ENCODE results near the gene NR2E3. TPM values are rescaled to one million over a fixed set of nuclear protein-coding genes. Genes with fewer than 3 reads are reported as not detected.

The NR2E3 gene
- total RNA-seq, 3 donors from 2014 or later (not counting 1 experiment from before 2014, with no cell fraction given): not detected

DNA sequence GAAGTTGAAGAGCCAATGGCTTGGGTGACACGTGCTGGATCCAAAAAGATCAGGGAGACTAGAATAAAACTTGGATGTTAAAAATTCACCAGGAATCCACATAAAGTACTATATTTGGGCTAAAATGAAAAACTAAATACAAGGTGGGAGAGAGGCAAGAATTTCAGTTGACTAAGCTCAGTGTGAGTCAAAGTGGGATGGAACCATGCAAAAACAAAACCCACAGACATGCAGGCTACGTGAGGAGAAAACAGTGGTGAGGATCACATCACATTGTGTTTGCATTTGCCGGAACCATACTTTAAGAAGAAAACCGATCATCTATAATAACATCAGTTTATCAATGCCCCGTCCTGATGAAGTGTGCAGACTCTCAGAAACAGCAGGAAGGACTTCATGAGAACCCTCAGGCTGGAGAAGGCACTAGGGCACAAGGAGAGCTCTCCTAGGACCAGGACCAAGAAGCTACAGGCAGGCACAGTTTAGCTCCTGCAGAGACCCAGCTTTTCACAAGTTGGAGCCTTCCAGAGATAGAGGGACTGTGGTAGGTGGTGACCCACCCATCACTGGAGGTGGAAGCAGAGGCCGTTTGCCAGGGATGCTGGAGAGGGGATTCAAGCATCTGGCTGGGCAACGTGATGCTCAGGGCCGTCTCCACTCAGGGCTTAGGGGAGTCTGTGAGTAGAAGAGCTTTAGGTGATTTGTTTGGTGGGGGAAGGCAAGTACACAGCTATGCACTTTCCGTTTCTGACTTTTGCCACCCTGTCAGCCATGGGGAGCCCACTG, 29.0 kb upstream of the NR2E3 start:
- H3K4me3 Mint-ChIP-seq: no peak overlapping the region
- TF ChIP-seq CTCF (IDR thresholded peaks at IDR 0.05): no peak
- H3K4me3 ChIP-seq (ENCODE audit: low read length): no peak overlapping the region
- H3K36me3 Mint-ChIP-seq: no peaks in the 10 kb centered on the region
- ATAC-seq (no peak), DNase-seq (no peak)
- H3K27ac ChIP-seq (ENCODE audit: low read length): no peak overlapping the region
- WGBS (ENCODE audit: insufficient coverage): 80% methylated on average over 9 of the region's 9 CpGs
- no peaks in the 10 kb centered on the region for H3K36me3 ChIP-seq (ENCODE audit: control insufficient read depth, insufficient read depth, low read length)
- intact Hi-C loops (cut with micrococcal nuclease): no loop called here
- peaks cover 4 to 23% of the 10 kb centered on the region in 2 donors for H3K27me3 Mint-ChIP-seq (ENCODE audit: low read depth in 2 of 2)
- peaks cover 0 to 7% of the 10 kb centered on the region in 2 donors for H3K4me1 Mint-ChIP-seq
- no peaks in the 10 kb centered on the region for H3K27me3 ChIP-seq (ENCODE audit: control insufficient read depth, insufficient read depth, low read length)
- H3K4me1 ChIP-seq (ENCODE audit: control insufficient read depth, insufficient read depth, low read length): no peaks in the 10 kb centered on the region
- no peaks in the 10 kb centered on the region for H3K9me3 ChIP-seq (ENCODE audit: control insufficient read depth, insufficient read depth, low read length)
- no peak overlapping the region for H3K27ac Mint-ChIP-seq
- H3K9me3 Mint-ChIP-seq: no peaks in the 10 kb centered on the region

DNA sequence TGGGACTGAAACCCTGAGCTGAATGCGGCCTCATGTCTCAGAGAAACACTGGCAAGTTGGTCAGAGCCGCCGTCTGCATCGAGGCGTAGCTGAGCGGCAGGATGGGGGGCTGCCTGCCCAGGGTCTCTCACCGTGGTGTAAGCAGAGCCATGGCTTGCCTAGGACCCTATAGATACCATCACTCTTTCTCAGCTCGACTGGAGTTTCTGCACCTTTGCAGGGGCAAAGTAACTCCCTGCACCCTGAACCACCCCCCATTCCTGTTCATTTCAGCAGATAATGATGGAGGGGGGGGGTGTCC, 28.4 kb upstream of the NR2E3 start:
- H3K36me3 Mint-ChIP-seq: no peaks in the 10 kb centered on the region
- Histone ChIP-seq H3K4me3 (ENCODE audit: low read length) (no peak overlapping the region), H3K9me3 (ENCODE audit: control insufficient read depth, insufficient read depth, low read length) (no peaks in the 10 kb centered on the region), H3K27ac (ENCODE audit: low read length) (no peak overlapping the region), H3K36me3 (ENCODE audit: control insufficient read depth, insufficient read depth, low read length) (no peaks in the 10 kb centered on the region), H3K27me3 (ENCODE audit: control insufficient read depth, insufficient read depth, low read length) (no peaks in the 10 kb centered on the region), H3K4me1 (ENCODE audit: control insufficient read depth, insufficient read depth, low read length) (no peaks in the 10 kb centered on the region)
- DNase-seq (no peak), ATAC-seq (no peak)
- H3K9me3 Mint-ChIP-seq: no peaks in the 10 kb centered on the region
- intact Hi-C loops (cut with micrococcal nuclease): no loop called here
- WGBS (ENCODE audit: insufficient coverage): 90% methylated on average over 7 of the region's 8 CpGs
- TF ChIP-seq CTCF (IDR thresholded peaks at IDR 0.05): no peak
- peaks cover 0 to 7% of the 10 kb centered on the region in 2 donors for H3K4me1 Mint-ChIP-seq
- peaks cover 6 to 23% of the 10 kb centered on the region in 2 donors for H3K27me3 Mint-ChIP-seq (ENCODE audit: low read depth in 2 of 2)
- H3K27ac Mint-ChIP-seq: no peak overlapping the region
- H3K4me3 Mint-ChIP-seq: no peak overlapping the region

- 69% methylated on average over 9 of the region's 10 CpGs for WGBS (ENCODE audit: insufficient coverage)
- peaks cover 6 to 23% of the 10 kb centered on the region in 2 donors for H3K27me3 Mint-ChIP-seq (ENCODE audit: low read depth in 2 of 2)
- DNase-seq: no peak
Observed at GRCh38 chr15:71782422-71783165, 27.8 kb upstream of the NR2E3 start.

More at GRCh38 chr15:71782422-71783165, 27.8 kb upstream of the NR2E3 start:
- H3K27ac Mint-ChIP-seq: no peak overlapping the region
- peaks cover 0 to 7% of the 10 kb centered on the region in 2 donors for H3K4me1 Mint-ChIP-seq
- TF ChIP-seq CTCF (IDR thresholded peaks at IDR 0.05): no peak
- H3K9me3 Mint-ChIP-seq: no peaks in the 10 kb centered on the region
- no peaks in the 10 kb centered on the region for H3K27me3 ChIP-seq (ENCODE audit: control insufficient read depth, insufficient read depth, low read length)
- no peaks in the 10 kb centered on the region for H3K36me3 Mint-ChIP-seq
- no peaks in the 10 kb centered on the region for H3K36me3 ChIP-seq (ENCODE audit: control insufficient read depth, insufficient read depth, low read length)
- H3K4me3 ChIP-seq (ENCODE audit: low read length): no peak overlapping the region
- no peak overlapping the region for H3K4me3 Mint-ChIP-seq
- H3K9me3 ChIP-seq (ENCODE audit: control insufficient read depth, insufficient read depth, low read length): no peaks in the 10 kb centered on the region
- no peak overlapping the region for H3K27ac ChIP-seq (ENCODE audit: low read length)
- no peaks in the 10 kb centered on the region for H3K4me1 ChIP-seq (ENCODE audit: control insufficient read depth, insufficient read depth, low read length)
- intact Hi-C loops (cut with micrococcal nuclease): no loop called here
- ATAC-seq: no peak

Data from natural killer cell (primary cell).